HepG2 (cell line): ENCODE results near the gene TEX14. TPM values are rescaled to one million over a fixed set of nuclear protein-coding genes. Genes with fewer than 3 reads are reported as not detected.

Experiments
- ATAC-seq: fragments of 200-7000 bp; cut with Tn5 transposase; 3 replicates; pipeline ENCODE4 v1.9.1; 2020; ENCODE audit warnings: mild to moderate bottlenecking, moderate library complexity
- BruUV-seq: library from RNA; stranded (reverse); fragments of 400-500 nt; replicated peaks from 2 replicates; lab custom pipeline; 2021; lab: Mats Ljungman, UMichigan
- CTCF ChIA-PET: fragments of 300-600 bp; formaldehyde crosslinking; extraction: SDS; loops from one replicate; lab custom pipeline; 2021; ENCODE audit warnings: low total read pairs, inconsistent platforms, low intra/inter-chr PET ratio; lab: Yijun Ruan, JAX
- POLR2A ChIA-PET: fragments of 350-600 bp; sonication (Branson Sonifier 250); formaldehyde crosslinking; loops from one replicate; lab custom pipeline; 2020; ENCODE audit warnings: antibody characterized with exemption, inconsistent platforms; lab: Yijun Ruan, JAX
- DNase-seq: peaks from one replicate; pipeline ENCODE4 v3.0.0-alpha.2; 2015; ENCODE audit warnings: low spot score
- FAIRE-seq: peaks from 3 replicates; lab custom pipeline; 2011; peaks lifted over from hg19 to GRCh38; lab: Jason Lieb, UNC
- H2AFZ ChIP-seq: one replicate; pipeline ENCODE4 v1.6.1; 2011; ENCODE audit warnings: low read length, inconsistent platforms
- H3K27ac ChIP-seq: fragments of 300-600 bp; 3 replicates; pipeline ENCODE4 v1.8.0; 2011; ENCODE audit warnings: mixed run types, mild to moderate bottlenecking, mixed read lengths, low read length, inconsistent platforms; ENCODE audit not compliant: insufficient read depth; ENCODE audit errors: extremely low read length
- H3K27me3 ChIP-seq, 2 experiments: fragments of 200-600 bp in 1 of 2; 2 replicates in 1 of 2; 3 replicates in 1 of 2; pipeline versions ENCODE4 v1.6.0 to v1.8.0; 2011; ENCODE audit warnings: low read length in 2 of 2, mild to moderate bottlenecking in 2 of 2, moderate library complexity in 2 of 2, inconsistent platforms in 1 of 2; ENCODE audit not compliant: insufficient read depth in 2 of 2, control insufficient read depth in 1 of 2
- H3K36me3 ChIP-seq, 2 experiments: fragments of 200-600 bp in 1 of 2; replicated peaks in 1 of 2; 2 replicates in 1 of 2; 3 replicates in 1 of 2; pipeline versions ENCODE4 v1.5.1 to v1.8.0; 2011; ENCODE audit warnings: low read length in 2 of 2, inconsistent platforms in 1 of 2; ENCODE audit not compliant: insufficient read depth in 2 of 2, control insufficient read depth in 1 of 2
- H3K4me1 ChIP-seq: 2 replicates; pipeline ENCODE4 v1.5.1; 2012; ENCODE audit warnings: low read length, inconsistent platforms; ENCODE audit not compliant: insufficient read depth
- H3K4me2 ChIP-seq: 2 replicates; pipeline ENCODE4 v1.6.0; 2011; ENCODE audit warnings: low read depth, low read length, inconsistent platforms
- H3K4me3 ChIP-seq, 3 experiments: fragments of 200-600 bp in 1 of 3; sonication (generic), shearing (Covaris generic) in 1 of 3; replicated peaks in 1 of 3; 2 replicates each; pipeline ENCODE4 v1.5.1; 2011 to 2016; ENCODE audit warnings: low read length in 3 of 3, inconsistent platforms in 2 of 3, low read depth in 2 of 3, mild to moderate bottlenecking in 2 of 3, control low read depth in 1 of 3, mixed read lengths in 1 of 3; ENCODE audit not compliant: insufficient read depth in 1 of 3
- H3K79me2 ChIP-seq: one replicate; pipeline ENCODE4 v1.6.1; 2011; ENCODE audit warnings: low read length, inconsistent platforms; ENCODE audit not compliant: insufficient read depth
- H3K9ac ChIP-seq: 2 replicates; pipeline ENCODE4 v1.6.0; 2011; ENCODE audit warnings: mild to moderate bottlenecking, low read depth, low read length, inconsistent platforms; ENCODE audit not compliant: insufficient read depth
- H3K9me3 ChIP-seq: 2 replicates; pipeline ENCODE4 v1.5.1; 2012; ENCODE audit warnings: mild to moderate bottlenecking, low read length
- H4K20me1 ChIP-seq: 2 replicates; pipeline ENCODE4 v1.6.0; 2011; ENCODE audit warnings: inconsistent platforms, mild to moderate bottlenecking, low read length, moderate library complexity; ENCODE audit not compliant: insufficient read depth
- KDM2A ChIP-seq: sonication (generic); formaldehyde crosslinking; IDR thresholded peaks from 2 replicates; pipeline ENCODE4 v1.4.0; 2020; ENCODE audit warnings: low read depth, missing genetic modification reagents, borderline replicate concordance
- MATR3 ChIP-seq: sonication (generic); formaldehyde crosslinking; IDR thresholded peaks from 2 replicates; pipeline ENCODE4 v1.4.0; 2020; ENCODE audit warnings: missing genetic modification reagents
- POLR2G ChIP-seq: fragments of 200-400 bp; formaldehyde crosslinking; IDR thresholded peaks from 2 replicates; pipeline ENCODE4 v1.6.1; 2018; ENCODE audit warnings: mild to moderate bottlenecking, low read depth, low read length, moderate library complexity
- YY1 ChIP-seq: IDR thresholded peaks from 2 replicates; pipeline ENCODE4 v1.6.1; 2011; ENCODE audit warnings: low read length, low read depth, moderate library complexity, mild to moderate bottlenecking; ENCODE audit not compliant: insufficient read depth, insufficient replicate concordance
- ZNF224 ChIP-seq: sonication (generic); formaldehyde crosslinking; IDR thresholded peaks from 2 replicates; pipeline ENCODE4 v1.5.0; 2020; ENCODE audit warnings: mild to moderate bottlenecking, missing genetic modification reagents
- ZNF34 ChIP-seq: sonication (generic); formaldehyde crosslinking; IDR thresholded peaks from 2 replicates; pipeline ENCODE4 v1.4.0; 2020; ENCODE audit warnings: mild to moderate bottlenecking, missing genetic modification reagents, borderline replicate concordance
- ZNF367 ChIP-seq: sonication (generic); formaldehyde crosslinking; IDR thresholded peaks from 2 replicates; pipeline ENCODE4 v1.4.0; 2020; ENCODE audit warnings: missing genetic modification reagents, borderline replicate concordance
- ZNF496 ChIP-seq: sonication (generic); formaldehyde crosslinking; IDR thresholded peaks from 2 replicates; pipeline ENCODE4 v1.8.1; 2023; ENCODE audit warnings: mild to moderate bottlenecking, moderate library complexity, missing genetic modification reagents; ENCODE audit not compliant: insufficient replicate concordance
- ZNF558 ChIP-seq: sonication (generic); formaldehyde crosslinking; IDR thresholded peaks from 2 replicates; pipeline ENCODE4 v1.9.0; 2022; ENCODE audit warnings: mild to moderate bottlenecking, missing genetic modification reagents, borderline replicate concordance
- ZNF660 ChIP-seq: sonication (generic); formaldehyde crosslinking; IDR thresholded peaks from 2 replicates; pipeline ENCODE4 v1.5.1; 2020; ENCODE audit warnings: mild to moderate bottlenecking, low read depth, missing genetic modification reagents, borderline replicate concordance
- ZNF7 ChIP-seq: IDR thresholded peaks from 2 replicates; pipeline ENCODE4 v1.6.1; 2016; ENCODE audit warnings: missing biosample characterization, missing genetic modification reagents
- WGBS: methylation state at CpG from one replicate; pipeline ENCODE4 v1.1.6; 2017; ENCODE audit warnings: low lambda C conversion rate; 5-methylcytosine and 5-hydroxymethylcytosine counted together
- in situ Hi-C: cut with HindIII; loops from 2 replicates; pipeline ENCODE4 v1.10.0; 2017; ENCODE audit warnings: low pct_unique_long_range_greater_than_20kb; ENCODE audit not compliant: extremely low pct_ligation_motif_present
- intact Hi-C: fragments of 100-400 bp; cut with micrococcal nuclease; formaldehyde crosslinking; loops from one replicate; pipeline ENCODE4 v1.10.0; 2022; ENCODE audit not compliant: unreplicated experiment
- polyA plus RNA-seq, 8 experiments: library from polyadenylated mRNA; depleted of rRNA in 3 of 8; stranded (reverse) in 7 of 8; unstranded in 1 of 8; fragments of >200 nt; fragmentation: Illumina TruSeq in 4 of 8; extraction: Trizol in 4 of 8; gene quantifications; 2 replicates each; pipeline versions ENCODE4 v1.2.1 to v1.2.3, GENCODE V29; 2011 to 2016; ENCODE audit warnings: low read depth in 4 of 8, missing spikeins in 1 of 8, mixed read lengths in 1 of 8; ENCODE audit not compliant: insufficient read depth in 1 of 8
- total RNA-seq, 5 experiments: library from RNA; depleted of rRNA; stranded (reverse); fragments of >200 nt; fragmentation: Illumina TruSeq; extraction: Trizol; gene quantifications; 2 replicates each; pipeline ENCODE4 v1.2.3, GENCODE V29; 2016; ENCODE audit warnings: low read depth in 1 of 5
- TF ChIP-seq, protein P1 (sequence below): IDR thresholded peaks from 2 replicates; pipeline ENCODE4 v1.6.1; 2016; ENCODE audit warnings: missing biosample characterization, missing genetic modification reagents, low read depth
- TF ChIP-seq, protein P2 (sequence below): sonication (generic); formaldehyde crosslinking; IDR thresholded peaks from 2 replicates; pipeline ENCODE4 v1.4.0; 2020; ENCODE audit warnings: mild to moderate bottlenecking, missing genetic modification reagents

Gene TEX14
- total and polyA plus RNA-seq, 2 of the 13 experiments (the other 11 are each of a cell fraction or from before 2014, with no cell fraction given) = 0.04 to 0.07 TPM

DNA sequence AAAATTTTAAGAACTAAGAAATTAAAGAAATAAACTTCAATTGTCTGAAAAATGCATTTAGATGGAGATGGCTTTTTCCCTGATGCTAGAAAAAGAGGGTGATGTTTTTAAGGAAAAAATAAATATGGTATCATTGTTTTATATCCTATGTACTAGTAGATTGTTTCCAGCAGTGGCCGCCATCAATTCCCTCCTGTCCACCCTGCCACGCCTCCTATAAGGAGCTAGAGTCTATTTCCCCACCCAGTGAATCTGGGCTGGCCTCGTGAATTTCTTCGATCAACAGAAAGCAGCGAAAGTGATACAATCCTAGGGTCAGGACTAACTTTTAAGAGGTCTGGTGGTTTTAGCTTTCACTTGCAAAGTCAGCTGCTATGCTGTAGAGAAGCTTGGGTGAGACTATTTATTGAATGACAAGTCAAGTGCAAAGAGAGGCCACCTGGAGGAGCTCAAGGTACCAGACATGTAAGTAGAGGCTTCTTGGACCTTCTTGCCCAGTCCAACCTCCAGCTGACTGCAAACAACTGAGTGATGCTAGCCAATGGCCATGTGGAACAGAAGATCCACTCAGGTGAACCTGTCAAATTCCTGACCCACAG, 96.6 kb downstream of the TEX14 start:
- TF ChIP-seq ZNF34 (CRISPR knock-in tag) (no peak), ZNF558 (no peak), KDM2A (CRISPR knock-in tag) (no peak), POLR2G (no peak), ZNF224 (CRISPR knock-in tag) (no peak), MATR3 (CRISPR knock-in tag) (no peak), YY1 (no peak), ZNF496 (CRISPR knock-in tag) (no peak), ZNF7 (CRISPR knock-in tag) (no peak), ZNF367 (CRISPR knock-in tag) (no peak), ZNF660 (no peak)
- TF ChIP-seq, protein P1, sequence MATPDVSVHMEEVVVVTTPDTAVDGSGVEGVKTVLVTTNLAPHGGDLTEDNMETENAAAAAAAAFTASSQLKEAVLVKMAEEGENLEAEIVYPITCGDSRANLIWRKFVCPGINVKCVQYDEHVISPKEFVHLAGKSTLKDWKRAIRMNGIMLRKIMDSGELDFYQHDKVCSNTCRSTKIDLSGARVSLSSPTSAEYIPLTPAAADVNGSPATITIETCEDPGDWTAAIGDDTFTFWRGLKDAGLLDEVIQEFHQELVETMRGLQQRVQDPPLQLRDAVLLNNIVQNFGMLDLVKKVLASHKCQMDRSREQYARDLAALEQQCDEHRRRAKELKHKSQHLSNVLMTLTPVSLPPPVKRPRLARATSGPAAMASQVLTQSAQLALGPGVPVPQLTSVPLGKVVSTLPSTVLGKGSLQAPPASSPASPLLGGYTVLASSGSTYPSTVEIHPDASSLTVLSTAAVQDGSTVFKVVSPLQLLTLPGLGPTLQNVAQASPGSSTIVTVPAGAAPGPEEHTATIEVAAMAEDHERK = no peak
- TF ChIP-seq, protein P2, sequence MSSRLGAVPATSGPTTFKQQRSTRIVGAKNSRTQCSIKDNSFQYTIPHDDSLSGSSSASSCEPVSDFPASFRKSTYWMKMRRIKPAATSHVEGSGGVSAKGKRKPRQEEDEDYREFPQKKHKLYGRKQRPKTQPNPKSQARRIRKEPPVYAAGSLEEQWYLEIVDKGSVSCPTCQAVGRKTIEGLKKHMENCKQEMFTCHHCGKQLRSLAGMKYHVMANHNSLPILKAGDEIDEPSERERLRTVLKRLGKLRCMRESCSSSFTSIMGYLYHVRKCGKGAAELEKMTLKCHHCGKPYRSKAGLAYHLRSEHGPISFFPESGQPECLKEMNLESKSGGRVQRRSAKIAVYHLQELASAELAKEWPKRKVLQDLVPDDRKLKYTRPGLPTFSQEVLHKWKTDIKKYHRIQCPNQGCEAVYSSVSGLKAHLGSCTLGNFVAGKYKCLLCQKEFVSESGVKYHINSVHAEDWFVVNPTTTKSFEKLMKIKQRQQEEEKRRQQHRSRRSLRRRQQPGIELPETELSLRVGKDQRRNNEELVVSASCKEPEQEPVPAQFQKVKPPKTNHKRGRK (CRISPR knock-in tag) = no peak
- ChIA-PET POLR2A (interaction anchor here (1.8 kb wide), 1 partner anchor 36 kb away, joined by 5 read pairs; no protein-coding TSS in a partner anchor), CTCF (no interaction called here)
- Histone ChIP-seq H3K4me2 (no peak overlapping the region), H2AFZ (no peak overlapping the region), H3K4me1 (no peaks in the 10 kb centered on the region), H4K20me1 (no peaks in the 10 kb centered on the region), H3K36me3 (no peaks in the 10 kb centered on the region), H3K79me2 (no peaks in the 10 kb centered on the region), H3K9ac (no peak overlapping the region), H3K27ac (no peak overlapping the region), H3K4me3 (no peak overlapping the region), H3K27me3 (no peaks in the 10 kb centered on the region), H3K9me3 (no peaks in the 10 kb centered on the region)
- no peak for ATAC-seq
- intact Hi-C loops (no loop called here), in situ Hi-C loops (loop anchor here (10.0 kb wide), 1 partner anchor 60 kb away; no protein-coding TSS in a partner anchor)
- no TSS peak for BruUV-seq
- WGBS = 50% methylated on average over 5 of the region's 5 CpGs
- FAIRE-seq = no peak
- DNase-seq = no peak
